ENCODE measurements around the gene CES4A. TPM values are rescaled to one million over a fixed set of nuclear protein-coding genes. Genes with fewer than 3 reads are reported as not detected.

Gene CES4A
- total RNA-seq, 1 experiment from 2014 or later: 1.9 TPM

DNA sequence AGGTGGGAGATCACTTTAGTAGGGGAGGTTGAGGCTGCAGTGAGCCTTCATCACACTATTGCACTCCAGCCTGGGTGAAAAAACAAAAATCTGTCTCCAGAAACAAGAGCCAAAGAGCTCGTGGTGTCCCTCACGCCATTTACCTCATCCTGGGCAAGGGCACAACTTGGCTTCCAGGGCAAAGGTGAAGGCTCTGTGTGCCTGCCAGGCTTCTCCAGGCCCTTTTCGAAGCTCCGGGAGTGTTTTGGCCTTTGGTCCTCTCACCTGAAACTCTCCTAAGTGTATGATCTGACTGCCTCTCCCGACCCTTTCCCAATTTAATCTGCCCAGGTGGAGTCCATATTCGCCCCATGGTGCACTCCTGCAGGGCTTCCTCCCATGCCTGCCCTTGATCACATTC lies 38.9 kb upstream of the CES4A start:
- peaks cover 6 to 8% of the 10 kb centered on the region in 2 experiments; a peak in 3 of 5 replicates for H3K9me3 Mint-ChIP-seq
- peaks cover 11 to 13% of the 10 kb centered on the region in 2 experiments for H3K4me1 Mint-ChIP-seq
- H4K5ac ChIP-seq (ENCODE audit: insufficient read length, low read depth, low read length): no peak overlapping the region
- H3K9me3 ChIP-seq (ENCODE audit: control insufficient read depth, low read depth, low read length): no peaks in the 10 kb centered on the region
- H3K27me3 ChIP-seq (ENCODE audit: insufficient read depth, low read length): peaks cover 14% of the 10 kb centered on the region; the same call in 1 of the 2 replicates
- H2AK5ac ChIP-seq (ENCODE audit: insufficient read length, low read length): no peak overlapping the region
- H2BK15ac ChIP-seq (ENCODE audit: low read depth, low read length): no peak overlapping the region
- H2BK5ac ChIP-seq (ENCODE audit: insufficient read length, low read length): no peak overlapping the region
- no peak overlapping the region for H2BK12ac ChIP-seq (ENCODE audit: insufficient read length, low read depth, low read length)
- no peak overlapping the region for H3K27ac ChIP-seq (ENCODE audit: insufficient read length, low read depth, low read length)
- H3K9ac ChIP-seq (ENCODE audit: extremely low read depth, insufficient read length, low read length): no peak overlapping the region
- H3K27ac Mint-ChIP-seq: 0 out of 7 replicates have a peak overlapping the region, but pooled peaks of 1 of the 3 experiments have one; percentile 53
- no peak overlapping the region for H3K56ac ChIP-seq (ENCODE audit: insufficient read length, low read depth, low read length)
- no peak overlapping the region for H3K23ac ChIP-seq (ENCODE audit: insufficient read length, low read depth, low read length)
- H3K4me3 Mint-ChIP-seq: no peak overlapping the region
- no peak overlapping the region for H3K4me2 ChIP-seq (ENCODE audit: insufficient read depth, insufficient read length, low read length)
- TF ChIP-seq, protein P1, sequence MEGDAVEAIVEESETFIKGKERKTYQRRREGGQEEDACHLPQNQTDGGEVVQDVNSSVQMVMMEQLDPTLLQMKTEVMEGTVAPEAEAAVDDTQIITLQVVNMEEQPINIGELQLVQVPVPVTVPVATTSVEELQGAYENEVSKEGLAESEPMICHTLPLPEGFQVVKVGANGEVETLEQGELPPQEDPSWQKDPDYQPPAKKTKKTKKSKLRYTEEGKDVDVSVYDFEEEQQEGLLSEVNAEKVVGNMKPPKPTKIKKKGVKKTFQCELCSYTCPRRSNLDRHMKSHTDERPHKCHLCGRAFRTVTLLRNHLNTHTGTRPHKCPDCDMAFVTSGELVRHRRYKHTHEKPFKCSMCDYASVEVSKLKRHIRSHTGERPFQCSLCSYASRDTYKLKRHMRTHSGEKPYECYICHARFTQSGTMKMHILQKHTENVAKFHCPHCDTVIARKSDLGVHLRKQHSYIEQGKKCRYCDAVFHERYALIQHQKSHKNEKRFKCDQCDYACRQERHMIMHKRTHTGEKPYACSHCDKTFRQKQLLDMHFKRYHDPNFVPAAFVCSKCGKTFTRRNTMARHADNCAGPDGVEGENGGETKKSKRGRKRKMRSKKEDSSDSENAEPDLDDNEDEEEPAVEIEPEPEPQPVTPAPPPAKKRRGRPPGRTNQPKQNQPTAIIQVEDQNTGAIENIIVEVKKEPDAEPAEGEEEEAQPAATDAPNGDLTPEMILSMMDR (conservative IDR thresholded peaks at IDR 0.05): no peak
- no peaks in the 10 kb centered on the region for H3K79me1 ChIP-seq (ENCODE audit: insufficient read depth, low read depth, low read length, poor library complexity, severe bottlenecking)
- no peaks in the 10 kb centered on the region for H3K4me1 ChIP-seq (ENCODE audit: insufficient read depth, low read length)
- no peak for DNase-seq
- H4K20me1 ChIP-seq (ENCODE audit: control insufficient read depth, insufficient read depth, insufficient read length): no peaks in the 10 kb centered on the region
- H3K79me2 ChIP-seq (ENCODE audit: insufficient read depth, low read length): no peaks in the 10 kb centered on the region
- WGBS (ENCODE audit: extremely low coverage, insufficient read length, low lambda C conversion rate): no CpG with 5 or more reads among the region's 6 CpGs
- no peaks in the 10 kb centered on the region for H3K23me2 ChIP-seq (ENCODE audit: insufficient read length, low read depth, low read length, poor library complexity, severe bottlenecking)
- peaks cover 8% of the 10 kb centered on the region for H3K27me3 Mint-ChIP-seq (ENCODE audit: low read depth)
- H3K36me3 Mint-ChIP-seq (ENCODE audit: insufficient read depth in 1 of 3, low read depth in 3 of 3): peaks cover 0 to 8% (median 6%) of the 10 kb centered on the region in 3 experiments; a peak in 4 of 7 replicates
- H3K18ac ChIP-seq (ENCODE audit: insufficient read length, low read depth, low read length): no peak overlapping the region
- no peak overlapping the region for H4K8ac ChIP-seq (replicated peaks; ENCODE audit: insufficient read length, low read depth, low read length)
- no peak overlapping the region for H2AFZ ChIP-seq (ENCODE audit: low read length)
- no peak overlapping the region for H2BK120ac ChIP-seq (ENCODE audit: low read depth, low read length, poor library complexity, severe bottlenecking)
- no peak overlapping the region for H2BK20ac ChIP-seq (ENCODE audit: low read depth, low read length, poor library complexity, severe bottlenecking)
- H3T11ph ChIP-seq (ENCODE audit: low read length): no peak overlapping the region
- H4K91ac ChIP-seq (ENCODE audit: insufficient read length, low read depth, low read length): no peak overlapping the region
- no peak overlapping the region for H3K4ac ChIP-seq (ENCODE audit: low read depth, low read length)
- no peak overlapping the region for H3K14ac ChIP-seq (ENCODE audit: insufficient read depth, low read length)

Data from H9 (cell line).